H7 (cell line): ENCODE results near the gene ZNF593OS. TPM values are rescaled to one million over a fixed set of nuclear protein-coding genes. Genes with fewer than 3 reads are reported as not detected.

Source experiments
- total RNA-seq: library from RNA; depleted of rRNA; stranded (reverse); fragments of >200 nt; shearing (Covaris generic); gene quantifications from 2 replicates; pipeline ENCODE4 v1.2.3, GENCODE V29; 2014; rRNA removed

The ZNF593OS gene
- total RNA-seq, 1 experiment from 2014 or later = not detected

Other genes starting within 250 kb of the ZNF593OS start
- gene PAFAH2, start 173.8 kb downstream of the ZNF593OS start, total RNA-seq = 11.1 and 13.0 TPM in 2 replicates
- gene EXTL1, start 150.1 kb downstream of the ZNF593OS start, total RNA-seq = 0.38 and 1.1 TPM in 2 replicates
- 0.17 TPM in 1 of 2 replicates, not detected in the other for gene SLC30A2, start 125.7 kb downstream of the ZNF593OS start, total RNA-seq
- 0.07 and 0.11 TPM in 2 replicates for gene TRIM63, start 104.2 kb downstream of the ZNF593OS start, total RNA-seq
- gene PDIK1L, start 60.0 kb downstream of the ZNF593OS start, total RNA-seq = 5.9 and 6.0 TPM in 2 replicates
- gene FAM110D, start 12.8 kb downstream of the ZNF593OS start, total RNA-seq = 1.00 and 2.7 TPM in 2 replicates
- gene C1orf232, start 2.9 kb downstream of the ZNF593OS start, total RNA-seq = not detected in 2 replicates
- gene ZNF593, start 1.9 kb downstream of the ZNF593OS start, total RNA-seq = 32.8 and 59.0 TPM in 2 replicates
- 21.7 and 23.1 TPM in 2 replicates for gene CNKSR1, start 5.7 kb upstream of the ZNF593OS start, total RNA-seq
- 0.10 and 0.33 TPM in 2 replicates for gene CATSPER4, start 18.8 kb upstream of the ZNF593OS start, total RNA-seq
- gene CEP85, start 62.4 kb upstream of the ZNF593OS start, total RNA-seq = 60.1 and 69.7 TPM in 2 replicates
- gene SH3BGRL3, start 108.3 kb upstream of the ZNF593OS start, total RNA-seq = 40.8 and 56.7 TPM in 2 replicates
- 13.4 and 14.6 TPM in 2 replicates for gene UBXN11, start 134.8 kb upstream of the ZNF593OS start, total RNA-seq
- 5.1 and 8.3 TPM in 2 replicates for gene CD52, start 146.1 kb upstream of the ZNF593OS start, total RNA-seq
- gene CRYBG2, start 182.3 kb upstream of the ZNF593OS start, total RNA-seq = 7.9 and 8.7 TPM in 2 replicates
- not detected in 2 replicates for gene ZNF683, start 200.9 kb upstream of the ZNF593OS start, total RNA-seq
- 863 and 868 TPM in 2 replicates for gene LIN28A, start 239.0 kb upstream of the ZNF593OS start, total RNA-seq